Measurements from ENCODE around the gene STARD10. TPM values are rescaled to one million over a fixed set of nuclear protein-coding genes. Genes with fewer than 3 reads are reported as not detected.

The STARD10 gene
- total RNA-seq, 2 donors from 2014 or later: 8.0 to 11.9 TPM

DNA sequence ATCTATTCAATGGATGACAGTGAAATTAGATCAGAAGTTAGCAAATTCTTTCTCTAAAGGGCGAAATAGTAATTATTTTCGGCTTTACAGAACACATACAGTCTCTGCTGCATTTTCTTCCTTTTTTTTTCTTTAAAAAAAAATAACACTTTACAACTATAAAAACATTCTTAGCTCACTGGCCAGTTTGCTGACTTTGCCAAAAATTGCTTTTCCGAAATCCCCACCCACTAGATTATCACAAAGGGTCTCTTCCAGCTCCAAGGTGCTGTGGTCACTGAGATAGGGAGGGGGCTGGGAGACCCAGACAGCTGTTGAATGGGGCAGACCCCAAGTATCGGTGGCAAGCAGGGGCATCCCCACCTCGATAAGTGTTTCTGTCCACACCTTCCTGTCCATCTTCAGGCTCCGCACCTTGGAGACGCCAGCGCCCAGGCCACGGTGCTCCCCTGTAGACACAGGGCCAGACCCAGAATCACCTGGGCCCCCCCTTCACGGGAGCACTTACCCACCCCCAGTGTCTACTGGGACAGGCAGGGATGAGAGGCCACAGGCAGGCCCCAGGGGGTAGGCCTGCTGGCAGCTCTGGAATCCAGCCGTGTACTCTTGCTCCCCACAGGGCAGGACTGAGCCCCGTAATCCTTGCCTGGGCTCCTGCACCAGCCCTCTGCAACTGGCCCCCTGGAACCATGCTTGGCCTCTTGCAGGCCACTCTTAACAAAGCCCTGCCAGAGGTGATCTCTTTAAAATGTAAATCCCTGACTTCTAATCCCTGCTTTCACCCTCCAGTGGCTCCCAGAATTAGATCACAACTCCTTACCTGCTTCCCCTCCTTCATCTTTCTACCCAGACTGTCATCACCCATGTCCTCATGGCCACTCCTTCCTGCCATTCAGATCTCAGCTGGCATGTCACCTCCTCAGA lies 88.1 kb downstream of the STARD10 start:
- DNase-seq (ENCODE audit: low spot score in 2 of 2) (no peak), ATAC-seq (no peak)
- H3K27ac Mint-ChIP-seq: peak overlapping the region; percentile 2 to 66
- H3K36me3 Mint-ChIP-seq: no peaks in the 10 kb centered on the region
- no peaks in the 10 kb centered on the region for H3K9me3 Mint-ChIP-seq

DNA sequence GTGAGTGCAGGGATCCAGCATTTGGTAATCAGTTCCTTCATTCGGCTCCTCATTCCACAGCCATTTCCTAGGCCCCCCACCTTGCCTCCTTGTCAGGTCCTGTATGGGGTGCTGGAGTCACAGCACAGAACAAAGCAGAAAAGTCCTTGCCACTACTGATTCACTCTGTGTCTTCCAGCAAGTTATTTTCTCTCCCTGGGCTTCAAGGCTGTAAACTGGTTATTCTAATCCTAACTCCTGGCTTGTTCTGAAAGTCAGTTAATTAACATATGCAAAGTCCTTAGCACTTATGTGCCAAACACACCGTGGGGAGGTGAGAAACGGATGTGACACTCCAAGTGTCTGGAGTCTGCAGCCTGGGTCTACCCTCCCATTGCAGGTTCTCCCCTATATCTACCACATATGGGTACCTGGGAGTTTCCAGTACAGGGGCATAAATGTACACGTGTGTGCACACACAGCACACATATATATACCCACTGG lies 89.0 kb downstream of the STARD10 start:
- ATAC-seq (no peak), DNase-seq (ENCODE audit: low spot score in 2 of 2) (no peak)
- peak overlapping the region in 1 of 2 donors; percentile 4 for H3K27ac Mint-ChIP-seq
- no peaks in the 10 kb centered on the region for H3K36me3 Mint-ChIP-seq
- H3K9me3 Mint-ChIP-seq: no peaks in the 10 kb centered on the region

Other genes with a start within 250 kb of the STARD10 start
- under 1 TPM; 0.68 to 0.97 TPM for gene PDE2A, start 119.6 kb downstream of the STARD10 start, total RNA-seq
- 100 to 1,000 TPM; 102 to 121 TPM for gene ARAP1, start 41.6 kb downstream of the STARD10 start, total RNA-seq
- 100 to 1,000 TPM in 1 of 2 donors, 10 to 100 TPM in 1; 64.2 to 189 TPM for gene ATG16L2, start 20.4 kb upstream of the STARD10 start, total RNA-seq